Gastroesophageal sphincter (tissue), 3 donors: ENCODE data around the gene TIAM2.

Experiments used
- EP300 ChIP-seq: sonication (generic); formaldehyde crosslinking; IDR thresholded peaks from one replicate; pipeline ENCODE4 v1.6.1; 2017; ENCODE audit warnings: antibody characterized with exemption, mild to moderate bottlenecking
- POLR2A ChIP-seq, 2 donors: fragments of 450-650 bp; IDR thresholded peaks; one replicate each; pipeline ENCODE4 v1.6.1; 2017; ENCODE audit warnings: antibody characterized with exemption in 2 of 2, mild to moderate bottlenecking in 2 of 2, moderate library complexity in 1 of 2
- POLR2AphosphoS5 ChIP-seq: sonication (generic); formaldehyde crosslinking; IDR thresholded peaks from one replicate; pipeline ENCODE4 v1.6.1; 2017; ENCODE audit warnings: antibody characterized with exemption
- TF ChIP-seq, protein P1 (sequence below), 4 experiments: fragments of 200-600 bp in 2 of 4; fragments of 450-650 bp in 2 of 4; sonication (generic) in 1 of 4; IDR thresholded peaks; one replicate each; pipeline ENCODE4 v1.5.1; 2017 to 2019; ENCODE audit warnings: antibody characterized with exemption in 4 of 4, mild to moderate bottlenecking in 2 of 4, moderate library complexity in 2 of 4

DNA sequence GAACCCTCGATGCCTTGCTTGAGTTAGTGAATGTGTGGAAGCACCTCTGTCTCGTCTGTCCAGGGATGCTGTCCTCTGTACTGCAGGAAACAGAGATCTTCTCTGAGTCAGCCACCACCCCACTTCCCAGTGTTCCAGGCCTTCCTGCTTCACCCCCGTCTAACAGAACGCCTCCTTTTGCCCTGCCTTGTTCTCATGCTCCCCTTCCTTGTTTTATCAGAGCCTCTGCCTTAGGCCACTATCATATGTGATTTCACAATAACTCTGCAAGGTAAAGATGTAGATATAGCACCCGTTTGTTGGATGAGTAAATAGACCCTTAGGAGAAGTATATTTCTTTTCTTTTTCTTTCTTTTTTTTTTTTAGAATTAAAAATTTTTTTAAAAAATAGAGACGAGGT lies 162.0 kb downstream of the TIAM2 start:
- TF ChIP-seq POLR2AphosphoS5 (no peak), POLR2A (IDR thresholded peaks at IDR 0.05) (no peak), EP300 (no peak)
- TF ChIP-seq, protein P1, sequence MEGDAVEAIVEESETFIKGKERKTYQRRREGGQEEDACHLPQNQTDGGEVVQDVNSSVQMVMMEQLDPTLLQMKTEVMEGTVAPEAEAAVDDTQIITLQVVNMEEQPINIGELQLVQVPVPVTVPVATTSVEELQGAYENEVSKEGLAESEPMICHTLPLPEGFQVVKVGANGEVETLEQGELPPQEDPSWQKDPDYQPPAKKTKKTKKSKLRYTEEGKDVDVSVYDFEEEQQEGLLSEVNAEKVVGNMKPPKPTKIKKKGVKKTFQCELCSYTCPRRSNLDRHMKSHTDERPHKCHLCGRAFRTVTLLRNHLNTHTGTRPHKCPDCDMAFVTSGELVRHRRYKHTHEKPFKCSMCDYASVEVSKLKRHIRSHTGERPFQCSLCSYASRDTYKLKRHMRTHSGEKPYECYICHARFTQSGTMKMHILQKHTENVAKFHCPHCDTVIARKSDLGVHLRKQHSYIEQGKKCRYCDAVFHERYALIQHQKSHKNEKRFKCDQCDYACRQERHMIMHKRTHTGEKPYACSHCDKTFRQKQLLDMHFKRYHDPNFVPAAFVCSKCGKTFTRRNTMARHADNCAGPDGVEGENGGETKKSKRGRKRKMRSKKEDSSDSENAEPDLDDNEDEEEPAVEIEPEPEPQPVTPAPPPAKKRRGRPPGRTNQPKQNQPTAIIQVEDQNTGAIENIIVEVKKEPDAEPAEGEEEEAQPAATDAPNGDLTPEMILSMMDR (IDR thresholded peaks at IDR 0.05), result no peak
